GM12865 (cell line): ENCODE measurements around the gene LRRC23.

Experiments
- DNase-seq: peaks from one replicate; pipeline ENCODE4 v3.0.0; 2010; ENCODE audit warnings: low read depth
- H3K4me3 ChIP-seq: 2 replicates; pipeline ENCODE4 v1.5.1; 2011; ENCODE audit warnings: mild to moderate bottlenecking, low read depth, low read length, control low read depth
- CTCF ChIP-seq: IDR thresholded peaks from 2 replicates; pipeline ENCODE4 v1.5.1; 2011; ENCODE audit warnings: low read length, control low read depth, low read depth, inconsistent platforms; ENCODE audit not compliant: insufficient read depth; ENCODE audit errors: missing control alignments

The LRRC23 gene

GRCh38 chr12:6914947-6915788 lies 10.5 kb downstream of the LRRC23 start:
- no peak for TF ChIP-seq CTCF
- peak overlapping the region; percentile 75 for H3K4me3 ChIP-seq
- no peak for DNase-seq

- H3K4me3 ChIP-seq, result peak overlapping the region; percentile 75
- no peak for TF ChIP-seq CTCF
- DNase-seq, result no peak
These were observed 11.2 kb downstream of the LRRC23 start for GRCh38 chr12:6915789-6916285.

- no peak for TF ChIP-seq CTCF
- DNase-seq, result no peak
- H3K4me3 ChIP-seq, result no peak overlapping the region
These were observed 12.0 kb downstream of the LRRC23 start for GRCh38 chr12:6916426-6917200.

- TF ChIP-seq CTCF, result no peak
These were observed 13.0 kb downstream of the LRRC23 start for GRCh38 chr12:6917491-6918231.

GRCh38 chr12:6919588-6919987 lies 15.0 kb downstream of the LRRC23 start:
- no peak overlapping the region for H3K4me3 ChIP-seq
- no peak for TF ChIP-seq CTCF
- no peak for DNase-seq

More at GRCh38 chr12:6917491-6918231, 13.0 kb downstream of the LRRC23 start:
- no peak overlapping the region for H3K4me3 ChIP-seq
- no peak for DNase-seq

- no peak for TF ChIP-seq CTCF
- H3K4me3 ChIP-seq, result no peak overlapping the region
- DNase-seq, result no peak
These were observed 16.9 kb downstream of the LRRC23 start for GRCh38 chr12:6921539-6921938.
